SK-N-MC (cell line): ENCODE data around the gene BCDIN3D.

Source experiments
- EZH2 ChIP-seq: fragments of 200-600 bp; sonication (generic); IDR thresholded peaks from one replicate; pipeline ENCODE4 v1.6.1; 2017; ENCODE audit warnings: antibody characterized with exemption
- POLR2AphosphoS5 ChIP-seq: IDR thresholded peaks from 2 replicates; pipeline ENCODE4 v1.6.1; 2012; ENCODE audit warnings: mild to moderate bottlenecking, low read depth, low read length, borderline replicate concordance

GRCh38 chr12:49795654-49796105 is 47.2 kb downstream of the BCDIN3D start:
- TF ChIP-seq POLR2AphosphoS5, result no peak
- TF ChIP-seq EZH2, result no peak
